ENCODE data around the gene SLC41A3.
A peak's percentile ranks its signal among the peaks of the same experiment; 100 is the strongest.

Gene SLC41A3

DNA sequence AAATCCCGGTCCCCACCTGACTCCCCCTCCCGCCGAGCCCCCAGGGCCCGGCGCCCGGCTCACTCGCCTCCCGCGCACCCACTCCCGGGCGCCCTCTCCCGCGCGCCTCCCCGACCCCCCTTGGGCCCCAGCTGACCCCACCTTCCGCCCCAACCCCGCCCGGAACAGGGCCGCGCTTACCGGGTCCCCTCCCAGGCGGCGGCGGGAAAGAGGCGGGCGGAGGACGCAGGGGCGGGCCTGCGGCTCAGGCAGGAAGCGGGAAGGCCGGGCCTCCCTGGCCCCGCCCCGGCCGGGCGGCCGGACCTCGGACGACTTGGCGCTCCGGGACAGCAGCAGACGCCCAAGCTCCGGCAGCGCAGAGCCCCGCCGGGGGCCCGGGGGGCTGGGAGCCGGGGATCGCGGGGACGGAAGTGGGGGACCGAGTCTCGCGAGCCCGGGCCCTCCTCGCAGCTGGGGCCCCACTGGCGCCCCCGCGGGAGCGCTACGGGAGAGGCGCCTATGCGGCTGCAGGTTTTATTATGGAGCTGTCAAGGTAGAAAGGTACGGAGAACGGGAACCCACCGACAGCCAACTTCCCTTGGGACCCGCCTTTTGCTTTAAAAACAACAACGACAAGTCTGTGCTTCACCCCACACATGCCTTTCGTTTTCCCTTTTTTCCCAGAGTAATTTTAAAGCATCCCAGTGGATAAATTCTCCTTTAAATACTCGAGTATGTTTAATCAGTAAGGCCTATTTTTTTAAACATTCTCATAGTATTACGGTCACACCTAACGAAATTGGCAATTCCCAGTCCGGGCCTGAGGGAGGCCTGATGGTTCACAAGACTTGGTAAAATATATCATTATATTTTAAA is at the start of gene SLC41A3:
SLC41A3 (minus strand) TSS at position 212 of the 855 bp plus-strand sequence. CDS start 15,905 bp downstream, outside the sequence.
- peak; percentile 83 for DNase-seq (ENCODE audit: low read depth, low spot score)

GRCh38 chr3:126133606-126134005 is 49.7 kb upstream of the SLC41A3 start:
- no peak for DNase-seq (ENCODE audit: low read depth, low spot score)

DNA sequence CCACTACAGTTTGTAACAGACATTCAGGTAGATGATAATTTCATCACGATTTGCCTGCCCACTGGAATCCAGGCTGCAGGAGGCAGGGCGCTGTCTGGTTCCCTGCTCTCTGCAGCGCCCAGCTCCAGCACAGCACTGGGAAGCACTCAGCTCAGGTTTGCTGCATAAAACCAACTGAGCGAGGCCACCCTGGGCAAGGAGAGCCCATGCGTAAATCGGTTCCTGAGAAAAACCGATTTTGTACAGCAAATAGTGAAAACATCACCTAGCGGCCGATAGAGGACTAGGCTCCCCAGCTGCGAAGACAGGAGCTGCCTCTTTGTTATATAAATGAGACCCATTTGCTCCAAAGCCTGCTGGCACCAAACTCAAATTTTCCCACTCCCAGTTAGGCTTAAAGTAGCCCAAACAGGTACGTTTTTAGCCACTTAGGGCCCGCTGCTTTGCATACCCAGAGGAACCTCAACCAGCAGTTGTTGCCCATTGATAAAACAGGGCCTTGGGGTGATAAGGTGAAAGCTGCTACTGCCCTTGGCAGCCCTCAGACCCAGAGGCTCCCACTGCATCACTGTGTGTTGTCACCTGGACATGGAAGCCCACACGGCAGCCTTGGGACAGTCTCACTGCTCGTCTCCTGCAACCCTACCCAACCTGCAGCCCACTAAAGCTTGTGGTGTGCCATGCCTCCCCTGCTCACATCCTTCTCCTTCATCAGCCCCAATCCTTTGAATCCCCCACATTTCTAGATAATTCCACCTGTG is 49.0 kb upstream of the SLC41A3 start:
- DNase-seq (ENCODE audit: low read depth, low spot score) = peak; percentile 62

DNA sequence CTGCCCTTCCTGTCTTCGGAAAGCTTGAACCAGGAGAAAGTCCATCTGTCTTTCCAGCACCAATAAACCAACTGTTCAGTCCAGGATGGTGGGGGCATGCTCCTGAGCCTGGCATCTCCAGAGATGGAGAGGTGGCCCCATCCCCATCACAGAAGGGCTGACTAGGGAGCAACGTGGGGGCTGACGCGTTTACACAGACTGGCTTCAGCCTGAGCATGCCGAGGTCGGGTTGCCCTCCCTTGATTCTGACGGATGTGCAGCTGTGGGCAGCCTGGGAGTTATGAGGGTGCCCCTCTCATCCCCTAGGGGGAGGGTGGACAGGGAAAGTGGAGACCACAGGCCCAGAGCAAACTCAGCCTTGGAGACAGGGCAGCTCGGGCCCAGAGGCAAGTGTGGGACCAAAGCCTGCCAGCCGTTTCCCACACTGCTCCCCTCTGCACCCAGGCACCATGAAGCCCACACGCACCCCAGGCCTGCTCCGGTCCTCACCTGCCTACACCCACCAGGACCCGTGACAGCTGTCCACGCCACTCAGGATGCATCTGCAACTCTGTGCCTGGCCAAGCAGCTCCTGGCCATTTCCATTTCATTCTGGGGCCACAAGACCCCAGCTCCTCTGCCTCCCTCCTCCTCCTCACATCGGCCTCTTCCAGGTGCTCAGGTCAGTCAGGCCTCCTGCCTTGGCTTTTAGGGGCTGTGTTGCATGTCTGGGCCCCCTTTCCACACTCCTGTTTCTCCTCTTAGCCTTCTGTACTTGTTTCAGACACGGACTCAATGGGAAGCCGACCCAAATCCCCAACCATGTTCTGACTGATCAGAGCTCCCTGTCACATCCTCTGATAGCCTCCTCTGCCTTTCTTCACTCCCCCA is 48.2 kb upstream of the SLC41A3 start:
- no peak for DNase-seq (ENCODE audit: low read depth, low spot score)

DNA sequence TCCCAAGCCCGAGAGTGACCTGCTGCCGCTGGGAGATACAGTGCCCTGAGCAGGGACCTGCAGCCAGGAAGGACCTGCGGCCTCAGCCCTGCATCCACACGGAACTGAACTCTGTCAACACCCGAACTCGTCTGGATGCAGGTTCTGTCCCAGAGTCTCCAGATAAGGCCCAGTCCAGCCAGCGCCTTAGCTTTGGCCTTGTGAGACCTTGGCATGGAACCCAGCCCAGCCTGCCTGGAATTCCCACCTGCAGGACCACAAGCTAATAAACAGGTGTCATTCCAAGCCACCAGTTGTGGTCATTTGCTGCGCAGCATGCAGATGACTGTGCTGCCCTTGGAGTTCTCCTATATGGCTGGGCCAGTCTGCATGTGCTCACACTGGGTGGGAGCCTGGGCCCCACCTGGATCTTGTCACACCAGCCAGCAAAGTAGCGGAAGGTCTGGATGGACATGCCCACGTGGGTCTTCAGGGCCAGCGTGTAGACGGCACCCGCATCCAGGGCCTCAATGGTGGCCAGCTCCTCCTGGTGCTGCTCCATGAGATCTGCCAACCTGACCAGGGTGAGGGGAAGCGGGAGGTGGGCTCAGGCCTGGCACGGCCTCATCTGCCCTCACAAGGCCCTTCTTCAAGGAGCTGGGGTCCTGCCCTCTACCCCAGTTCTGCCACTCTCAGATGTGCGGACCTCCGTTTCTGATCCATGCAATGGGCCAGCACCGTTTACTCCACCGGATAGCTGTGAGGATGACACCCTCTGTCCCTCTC is 47.2 kb upstream of the SLC41A3 start:
- no peak for DNase-seq (ENCODE audit: low read depth, low spot score)

- no peak for DNase-seq (ENCODE audit: low read depth, low spot score)
These were observed 46.3 kb upstream of the SLC41A3 start for GRCh38 chr3:126130081-126130855.

DNA sequence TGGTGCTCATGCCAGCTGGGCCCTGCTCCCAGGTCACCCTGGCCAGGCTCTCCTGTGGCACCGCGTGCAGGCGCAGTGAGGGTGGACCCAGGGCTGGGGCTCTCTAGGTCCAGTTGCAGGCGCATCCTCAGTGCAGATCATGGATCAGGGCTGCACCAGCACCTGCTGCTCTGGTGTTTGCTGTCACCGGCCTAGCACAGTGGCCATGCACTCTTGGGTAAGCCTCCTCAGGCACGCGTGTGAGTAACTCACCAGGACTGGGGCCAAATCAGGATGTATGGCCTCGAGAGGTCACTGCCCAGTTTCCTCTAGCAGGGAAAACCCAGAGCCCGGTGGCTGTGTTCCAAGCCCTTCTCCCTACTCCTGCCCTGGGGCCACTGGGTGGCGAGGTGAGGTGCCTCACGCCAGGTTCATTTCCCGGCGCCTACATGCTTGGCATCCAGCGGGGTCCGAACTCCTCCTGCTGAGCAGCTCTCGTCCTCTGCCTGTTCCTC is 45.5 kb upstream of the SLC41A3 start:
- no peak for DNase-seq (ENCODE audit: low read depth, low spot score)

GRCh38 chr3:126128504-126129397 is 44.8 kb upstream of the SLC41A3 start:
- DNase-seq (ENCODE audit: low read depth, low spot score) = no peak

- DNase-seq (ENCODE audit: low read depth, low spot score) = no peak
These were observed 44.0 kb upstream of the SLC41A3 start for GRCh38 chr3:126127904-126128303.

DNA sequence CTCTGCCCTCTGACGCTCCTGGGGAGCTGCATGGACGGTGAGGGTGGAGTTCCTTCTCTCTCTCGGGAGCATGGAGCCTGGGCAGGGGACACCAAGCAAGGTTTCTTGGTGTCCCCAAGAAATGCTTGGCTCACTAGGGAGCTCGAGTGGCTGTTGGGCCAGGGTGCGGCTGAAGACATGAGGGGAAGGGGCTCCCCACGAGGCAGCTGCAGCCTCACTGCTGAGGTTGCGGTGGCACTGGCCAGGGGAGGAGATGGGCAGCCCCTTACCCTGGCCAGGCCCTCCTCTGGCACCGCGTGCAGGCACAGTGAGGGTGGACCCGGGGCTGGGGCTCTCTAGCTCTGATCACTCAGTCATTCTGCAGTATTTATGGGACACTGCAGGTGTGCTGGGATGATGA is 43.5 kb upstream of the SLC41A3 start:
- DNase-seq (ENCODE audit: low read depth, low spot score) = no peak

DNA sequence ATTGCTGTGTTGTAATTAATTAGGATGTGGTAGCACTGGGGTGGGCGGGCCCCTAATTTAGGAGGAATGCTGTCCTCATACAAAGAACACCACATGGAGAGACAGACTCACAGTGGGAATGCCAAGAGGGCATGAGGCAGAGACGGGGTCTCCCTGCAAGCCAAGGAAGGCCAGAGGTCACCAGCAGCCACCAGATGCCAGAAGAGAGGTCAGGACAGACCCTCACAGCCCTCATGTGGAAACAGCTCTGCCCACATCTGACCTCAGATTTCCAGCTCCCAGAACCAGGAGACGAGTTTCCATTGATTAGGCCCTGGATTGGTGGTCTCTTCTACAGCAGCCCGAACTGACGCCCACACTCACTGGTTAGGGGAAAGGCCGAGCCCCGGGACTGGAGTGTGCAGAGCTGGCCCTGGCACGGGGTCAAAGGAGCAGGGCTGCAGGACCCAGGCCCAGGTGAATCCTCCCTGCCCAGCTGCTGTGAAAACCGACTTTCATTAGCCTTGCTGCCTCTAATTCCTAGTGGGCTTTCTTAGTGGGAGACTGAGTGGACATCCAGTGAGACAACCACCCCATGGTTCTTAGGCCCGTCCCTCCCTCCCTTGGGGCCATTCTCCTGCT is 43.0 kb upstream of the SLC41A3 start:
- no peak for DNase-seq (ENCODE audit: low read depth, low spot score)

DNA sequence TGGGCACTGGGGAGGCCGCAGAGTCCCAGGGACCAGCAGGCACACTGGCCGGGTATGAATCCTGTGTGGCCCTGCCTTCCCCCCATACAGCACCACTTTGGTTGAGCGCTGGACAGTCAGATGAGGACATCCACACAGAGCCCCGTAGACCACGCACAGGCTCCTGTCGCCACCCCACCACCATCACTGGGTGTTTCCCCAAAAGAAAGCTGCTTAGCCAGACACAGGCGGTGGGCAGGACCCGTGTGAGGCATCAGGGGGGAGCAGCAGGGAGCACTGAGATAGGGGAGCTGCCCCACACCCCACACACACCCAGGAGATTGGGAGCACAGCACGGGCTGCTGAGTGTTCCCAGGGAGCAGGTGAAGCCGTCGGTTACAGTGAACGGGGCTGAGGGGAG is 42.4 kb upstream of the SLC41A3 start:
- DNase-seq (ENCODE audit: low read depth, low spot score) = no peak

DNA sequence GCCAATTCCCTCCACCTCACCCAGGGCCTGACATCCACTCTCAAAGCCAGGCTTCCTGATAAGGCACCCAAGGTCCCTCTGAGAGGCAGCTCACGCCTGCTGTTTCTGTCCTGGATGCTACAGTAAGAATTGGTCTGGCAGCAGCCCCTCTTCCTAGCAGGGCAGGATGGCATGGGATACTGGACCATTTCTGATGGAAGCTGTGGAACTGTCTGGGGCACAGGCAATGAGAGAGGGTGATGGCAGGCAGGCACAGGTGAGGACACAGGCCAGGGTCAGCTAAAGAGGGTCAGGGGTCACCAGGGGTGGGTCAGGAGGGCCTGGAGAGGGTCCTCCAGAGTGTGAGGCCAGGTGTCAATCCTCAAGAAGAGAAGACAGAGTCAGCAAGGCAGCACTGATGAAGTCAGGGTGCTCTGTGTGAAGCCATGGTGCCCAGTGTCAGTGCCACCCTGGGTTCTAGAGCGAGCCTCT is 41.9 kb upstream of the SLC41A3 start:
- no peak for DNase-seq (ENCODE audit: low read depth, low spot score)

DNA sequence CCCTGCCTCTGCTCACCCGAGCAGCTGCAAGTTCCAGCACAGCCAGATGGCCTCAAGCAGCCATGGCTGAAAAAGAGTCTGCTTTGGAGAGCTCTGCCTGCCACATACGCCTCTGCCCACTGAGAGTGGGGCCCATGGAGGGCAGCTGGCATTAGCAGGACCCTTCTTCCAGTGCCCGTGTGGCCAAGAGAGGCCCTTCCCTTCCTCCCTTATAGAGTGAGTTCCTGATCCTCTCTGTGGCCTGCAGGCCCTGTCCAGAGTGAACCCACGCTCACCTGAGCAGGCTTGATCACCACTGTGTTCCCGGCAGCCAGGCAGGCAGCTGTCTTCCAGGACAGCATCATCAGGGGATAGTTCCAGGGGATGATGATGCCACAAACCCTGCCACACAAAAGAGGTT is 41.4 kb upstream of the SLC41A3 start:
- no peak for DNase-seq (ENCODE audit: low read depth, low spot score)

DNA sequence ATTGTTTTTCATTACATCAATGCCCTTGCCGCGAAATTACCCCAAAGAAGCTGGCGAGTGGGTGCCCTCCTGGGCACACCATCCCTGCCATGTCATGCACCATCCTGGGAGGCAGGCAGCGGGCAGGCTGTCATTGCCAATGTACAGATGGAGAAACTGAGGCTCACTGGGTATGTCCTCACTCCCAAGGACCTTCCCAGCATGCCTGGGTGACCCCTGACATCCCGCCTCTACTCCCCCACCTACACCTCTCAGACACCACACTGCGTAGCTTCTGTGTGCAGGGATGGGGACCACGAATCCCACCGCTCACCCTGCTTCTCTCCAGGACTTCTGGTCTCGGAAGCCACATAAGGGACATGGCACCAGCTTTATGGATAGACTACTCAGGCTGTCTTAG is 41.0 kb upstream of the SLC41A3 start:
- DNase-seq (ENCODE audit: low read depth, low spot score) = no peak

GRCh38 chr3:126124148-126124868 is 40.4 kb upstream of the SLC41A3 start:
- peak; percentile 21 for DNase-seq (ENCODE audit: low read depth, low spot score)

DNA sequence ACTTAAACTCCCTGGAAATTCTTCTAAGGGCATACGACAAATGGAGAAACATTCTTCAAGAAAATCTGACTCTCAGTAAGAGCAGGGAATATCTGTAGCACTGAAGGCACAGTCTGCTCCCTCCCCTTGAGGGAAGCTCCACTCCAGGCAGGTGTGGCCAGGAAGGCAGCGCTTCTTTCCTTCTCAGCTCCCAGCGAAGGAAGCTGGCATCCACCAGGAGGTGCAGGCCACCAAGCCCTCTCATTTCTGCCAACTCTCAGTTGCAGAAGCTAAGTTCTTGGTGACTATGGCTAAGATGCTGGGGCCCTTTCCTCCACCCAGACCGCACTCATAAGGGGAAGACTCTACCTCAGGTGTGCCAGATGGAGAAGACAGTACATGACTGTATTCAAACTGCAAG is 37.7 kb upstream of the SLC41A3 start:
- DNase-seq (ENCODE audit: low read depth, low spot score) = no peak

GRCh38 chr3:126121074-126121473 is 37.1 kb upstream of the SLC41A3 start:
- no peak for DNase-seq (ENCODE audit: low read depth, low spot score)
